Measurements from ENCODE around the gene FHL2.

- TF ChIP-seq FOXA1 (IDR thresholded peaks at IDR 0.05), result no peak
- no peak for TF ChIP-seq BHLHE40 (IDR thresholded peaks at IDR 0.05; ENCODE audit: borderline replicate concordance)
- no peak for TF ChIP-seq TARDBP (IDR thresholded peaks at IDR 0.05)
- no peak for TF ChIP-seq ARNT (IDR thresholded peaks at IDR 0.05)
- no peak for TF ChIP-seq NFRKB (IDR thresholded peaks at IDR 0.05)
- TF ChIP-seq SP1 (IDR thresholded peaks at IDR 0.05), result no peak
- no peak for TF ChIP-seq ZNF384 (IDR thresholded peaks at IDR 0.05)
- no peak for TF ChIP-seq PKNOX1 (IDR thresholded peaks at IDR 0.05)
- no peak for TF ChIP-seq SUZ12 (IDR thresholded peaks at IDR 0.05)
- no peak for TF ChIP-seq ELF4 (IDR thresholded peaks at IDR 0.05)
- no peak for TF ChIP-seq FOXM1 (IDR thresholded peaks at IDR 0.05; ENCODE audit: borderline replicate concordance)
- TF ChIP-seq CTBP1 (IDR thresholded peaks at IDR 0.05; ENCODE audit: borderline replicate concordance), result no peak
- TF ChIP-seq HDGF (IDR thresholded peaks at IDR 0.05; ENCODE audit: borderline replicate concordance), result no peak
Measured at GRCh38 chr2:105344704-105345345, 54.0 kb downstream of the FHL2 start.
